Stromal cell of bone marrow (primary cell): ENCODE data around the gene LOXL4.
A peak's percentile ranks its signal among the peaks of the same experiment; 100 is the strongest.
"Not testable (repeated sequence)": the region's sequence is repeated elsewhere in the genome, so short reads cannot be mapped to it uniquely, and the experiment has no call there.

ENCODE experiments used
- DNase-seq: peaks from one replicate; pipeline ENCODE4 v3.0.0-alpha.2; 2012; ENCODE audit warnings: low read depth

The LOXL4 gene

GRCh38 chr10:98240524-98240923 is 27.5 kb downstream of the LOXL4 start:
- DNase-seq, result no peak

GRCh38 chr10:98238391-98238790 is 29.6 kb downstream of the LOXL4 start:
- DNase-seq, result no peak

- no peak for DNase-seq
These were observed 31.1 kb downstream of the LOXL4 start for GRCh38 chr10:98236862-98237261.

- peak; percentile 44 for DNase-seq
These were observed 32.1 kb downstream of the LOXL4 start for GRCh38 chr10:98235846-98236245.

GRCh38 chr10:98231417-98231816 is 36.6 kb downstream of the LOXL4 start:
- no peak for DNase-seq

- not testable (repeated sequence) for DNase-seq
These were observed 39.7 kb downstream of the LOXL4 start for GRCh38 chr10:98228266-98228665.

- not testable (repeated sequence) for DNase-seq
These were observed 40.3 kb downstream of the LOXL4 start for GRCh38 chr10:98227713-98228112.

- no peak for DNase-seq
These were observed 41.4 kb downstream of the LOXL4 start for GRCh38 chr10:98226508-98227144.

- DNase-seq, result no peak
These were observed 43.0 kb downstream of the LOXL4 start for GRCh38 chr10:98224996-98225395.

- DNase-seq, result no peak
These were observed 43.5 kb downstream of the LOXL4 start for GRCh38 chr10:98224509-98224908.

- DNase-seq, result no peak
These were observed 44.1 kb downstream of the LOXL4 start for GRCh38 chr10:98223874-98224273.

- no peak for DNase-seq
These were observed 50.2 kb downstream of the LOXL4 start for GRCh38 chr10:98217801-98218200.

GRCh38 chr10:98215373-98215772 is 52.6 kb downstream of the LOXL4 start:
- DNase-seq, result no peak

- no peak for DNase-seq
These were observed 54.3 kb downstream of the LOXL4 start for GRCh38 chr10:98213740-98214139.

GRCh38 chr10:98212196-98212595 is 55.8 kb downstream of the LOXL4 start:
- DNase-seq, result no peak

GRCh38 chr10:98209441-98209840 is 58.6 kb downstream of the LOXL4 start:
- DNase-seq, result no peak

- DNase-seq, result no peak
These were observed 59.1 kb downstream of the LOXL4 start for GRCh38 chr10:98208925-98209324.

GRCh38 chr10:98205351-98205750 is 62.6 kb downstream of the LOXL4 start:
- DNase-seq, result no peak

GRCh38 chr10:98202378-98202777 is 65.6 kb downstream of the LOXL4 start:
- no peak for DNase-seq

- no peak for DNase-seq
These were observed 66.2 kb downstream of the LOXL4 start for GRCh38 chr10:98201760-98202159.
